Brain microvascular endothelial cell (primary cell): ENCODE data around the gene LRRC45.

Source experiments
- DNase-seq: peaks from one replicate; pipeline ENCODE4 v3.0.0-alpha.2; 2020
- H3K27ac ChIP-seq: fragments of 250-450 bp; sonication (Bioruptor Pico); 2 replicates; pipeline ENCODE4 v1.5.1; 2020; ENCODE audit warnings: mild to moderate bottlenecking, moderate library complexity
- H3K27me3 ChIP-seq: fragments of 250-450 bp; sonication (Bioruptor Pico); replicated peaks from 2 replicates; pipeline ENCODE4 v1.5.1; 2020; ENCODE audit warnings: mild to moderate bottlenecking
- H3K36me3 ChIP-seq: fragments of 250-450 bp; sonication (Bioruptor Pico); replicated peaks from 2 replicates; pipeline ENCODE4 v1.5.1; 2020; ENCODE audit warnings: mild to moderate bottlenecking
- H3K4me3 ChIP-seq: 2 replicates; pipeline ENCODE4 v1.5.1; 2011; ENCODE audit warnings: low read depth, mild to moderate bottlenecking, control low read depth, low read length, moderate library complexity
- CTCF ChIP-seq: IDR thresholded peaks from 2 replicates; pipeline ENCODE4 v1.5.1; 2011; ENCODE audit warnings: low read depth, mild to moderate bottlenecking, moderate library complexity, low read length, control low read depth, inconsistent platforms; ENCODE audit errors: missing control alignments
- in situ Hi-C: cut with HindIII; loops from 2 replicates; pipeline ENCODE4 v1.10.0; 2017; ENCODE audit warnings: low sequenced_read_pairs, low pct_ligation_motif_present

Gene LRRC45

GRCh38 chr17:82046903-82047302, 23.8 kb downstream of the LRRC45 start:
- Histone ChIP-seq H3K27me3 (no peaks in the 10 kb centered on the region), H3K4me3 (no peak overlapping the region), H3K36me3 (peaks cover 8% of the 10 kb centered on the region), H3K27ac (no peak overlapping the region)
- in situ Hi-C loops: no loop called here
- no peak for TF ChIP-seq CTCF
- DNase-seq: no peak

- in situ Hi-C loops: no loop called here
- H3K27ac ChIP-seq: no peak overlapping the region
- TF ChIP-seq CTCF: no peak
- no peaks in the 10 kb centered on the region for H3K27me3 ChIP-seq
- H3K4me3 ChIP-seq: no peak overlapping the region
- DNase-seq: no peak
- H3K36me3 ChIP-seq: peaks cover 8% of the 10 kb centered on the region
Observed at GRCh38 chr17:82047379-82047778, 24.3 kb downstream of the LRRC45 start.

GRCh38 chr17:82047914-82048570, 24.9 kb downstream of the LRRC45 start:
- in situ Hi-C loops: no loop called here

GRCh38 chr17:82048571-82048971, 25.5 kb downstream of the LRRC45 start:
- H3K27ac ChIP-seq: no peak overlapping the region
- no peak for TF ChIP-seq CTCF
- H3K4me3 ChIP-seq: no peak overlapping the region
- in situ Hi-C loops: no loop called here
- no peaks in the 10 kb centered on the region for H3K27me3 ChIP-seq
- peaks cover 8% of the 10 kb centered on the region for H3K36me3 ChIP-seq
- no peak for DNase-seq

More at GRCh38 chr17:82047914-82048570, 24.9 kb downstream of the LRRC45 start:
- DNase-seq: no peak
- no peak overlapping the region for H3K27ac ChIP-seq
- no peaks in the 10 kb centered on the region for H3K27me3 ChIP-seq
- H3K36me3 ChIP-seq: peaks cover 8% of the 10 kb centered on the region
- H3K4me3 ChIP-seq: no peak overlapping the region
- no peak for TF ChIP-seq CTCF

GRCh38 chr17:82049106-82049505, 26.0 kb downstream of the LRRC45 start:
- DNase-seq: no peak
- in situ Hi-C loops: no loop called here
- H3K4me3 ChIP-seq: no peak overlapping the region
- no peak overlapping the region for H3K27ac ChIP-seq
- no peak for TF ChIP-seq CTCF
- H3K27me3 ChIP-seq: no peaks in the 10 kb centered on the region
- H3K36me3 ChIP-seq: peaks cover 14% of the 10 kb centered on the region

GRCh38 chr17:82049521-82049971, 26.4 kb downstream of the LRRC45 start:
- no peaks in the 10 kb centered on the region for H3K27me3 ChIP-seq
- no peak for DNase-seq
- TF ChIP-seq CTCF: no peak
- in situ Hi-C loops: no loop called here
- H3K4me3 ChIP-seq: no peak overlapping the region
- H3K36me3 ChIP-seq: peaks cover 18% of the 10 kb centered on the region
- H3K27ac ChIP-seq: no peak overlapping the region
